ENCODE measurements around the gene PERP. TPM values are rescaled to one million over a fixed set of nuclear protein-coding genes. Genes with fewer than 3 reads are reported as not detected.
A peak's percentile ranks its signal among the peaks of the same experiment; 100 is the strongest.

Gene PERP
- total RNA-seq, 3 donors from 2014 or later (not counting 1 experiment from before 2014, with no cell fraction given), result 0.05 to 1.6 TPM; not detected in 1

DNA sequence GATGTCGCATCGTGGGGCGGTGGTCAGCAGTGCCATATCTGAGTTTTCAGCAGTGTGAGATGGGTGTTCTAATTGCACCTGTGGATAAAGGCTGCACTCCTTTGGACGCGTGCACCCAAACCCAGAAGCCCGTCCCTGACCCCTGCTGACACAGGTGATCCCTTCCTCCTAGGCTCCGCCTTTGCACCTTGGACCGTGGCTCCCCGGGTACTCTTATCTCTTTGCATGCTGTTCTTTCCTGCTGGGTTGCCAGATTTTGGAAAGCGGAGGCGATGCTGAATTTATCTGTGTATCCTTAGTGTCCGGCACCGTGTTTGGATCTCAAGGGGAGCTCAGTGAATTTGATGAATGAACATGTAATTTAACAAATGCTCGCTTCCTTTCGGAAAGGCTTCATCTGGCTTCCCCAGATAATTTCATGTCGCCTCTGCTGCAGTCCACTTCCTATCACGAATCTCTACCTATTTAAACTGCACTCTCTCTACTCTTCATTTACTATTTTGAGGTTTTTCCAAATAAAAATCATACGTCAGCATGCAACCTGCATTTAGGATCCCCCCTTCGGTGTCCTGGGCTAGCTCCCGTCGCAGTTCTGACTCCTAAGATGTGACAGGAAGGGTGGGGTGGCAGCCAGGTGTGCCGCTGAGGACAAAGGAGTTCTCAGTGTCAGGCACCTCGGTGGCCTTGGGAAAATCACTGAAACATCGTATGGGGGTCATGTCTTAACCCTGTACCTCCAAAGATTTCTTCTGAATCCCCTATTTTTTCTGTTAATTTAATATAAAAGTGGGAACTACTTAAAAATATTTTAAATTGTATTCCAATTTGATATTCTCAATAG is 753 bp upstream of the PERP start:
- Mint-ChIP-seq H3K4me1 (peaks cover 8 to 23% of the 10 kb centered on the region in 2 donors), H3K4me3 (peak overlapping the region; percentile 69), H3K27me3 (ENCODE audit: low read depth in 2 of 2) (peaks cover 46 to 52% of the 10 kb centered on the region in 2 donors), H3K27ac (peak overlapping the region in 1 of 2 donors; percentile 91), H3K36me3 (no peaks in the 10 kb centered on the region), H3K9me3 (no peaks in the 10 kb centered on the region)
- DNase-seq, result peak in 1 of 2 donors; percentile 37
- TF ChIP-seq, protein P1, sequence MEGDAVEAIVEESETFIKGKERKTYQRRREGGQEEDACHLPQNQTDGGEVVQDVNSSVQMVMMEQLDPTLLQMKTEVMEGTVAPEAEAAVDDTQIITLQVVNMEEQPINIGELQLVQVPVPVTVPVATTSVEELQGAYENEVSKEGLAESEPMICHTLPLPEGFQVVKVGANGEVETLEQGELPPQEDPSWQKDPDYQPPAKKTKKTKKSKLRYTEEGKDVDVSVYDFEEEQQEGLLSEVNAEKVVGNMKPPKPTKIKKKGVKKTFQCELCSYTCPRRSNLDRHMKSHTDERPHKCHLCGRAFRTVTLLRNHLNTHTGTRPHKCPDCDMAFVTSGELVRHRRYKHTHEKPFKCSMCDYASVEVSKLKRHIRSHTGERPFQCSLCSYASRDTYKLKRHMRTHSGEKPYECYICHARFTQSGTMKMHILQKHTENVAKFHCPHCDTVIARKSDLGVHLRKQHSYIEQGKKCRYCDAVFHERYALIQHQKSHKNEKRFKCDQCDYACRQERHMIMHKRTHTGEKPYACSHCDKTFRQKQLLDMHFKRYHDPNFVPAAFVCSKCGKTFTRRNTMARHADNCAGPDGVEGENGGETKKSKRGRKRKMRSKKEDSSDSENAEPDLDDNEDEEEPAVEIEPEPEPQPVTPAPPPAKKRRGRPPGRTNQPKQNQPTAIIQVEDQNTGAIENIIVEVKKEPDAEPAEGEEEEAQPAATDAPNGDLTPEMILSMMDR (IDR thresholded peaks at IDR 0.05), result no peak
- 9% methylated on average over 24 of the region's 24 CpGs for whole genome bisulfite sequencing (ENCODE audit: insufficient coverage)
- Histone ChIP-seq H3K27ac (ENCODE audit: low read length) (no peak overlapping the region), H3K4me1 (ENCODE audit: control insufficient read depth, insufficient read depth, low read length) (peaks cover 13% of the 10 kb centered on the region), H3K9me3 (ENCODE audit: control insufficient read depth, insufficient read depth, low read length) (no peaks in the 10 kb centered on the region), H3K4me3 (ENCODE audit: low read length) (peak overlapping the region; percentile 6), H3K36me3 (ENCODE audit: control insufficient read depth, insufficient read depth, low read length) (no peaks in the 10 kb centered on the region), H3K27me3 (ENCODE audit: control insufficient read depth, insufficient read depth, low read length) (peaks cover 34% of the 10 kb centered on the region)
- intact Hi-C loops (cut with micrococcal nuclease), result loop anchor here (5.0 to 10.0 kb wide), 2 partner anchors 241 to 443 kb away; partner anchors contain the start of gene TNFAIP3
- ATAC-seq, result peak in 1 of 3 donors; percentile 10

DNA sequence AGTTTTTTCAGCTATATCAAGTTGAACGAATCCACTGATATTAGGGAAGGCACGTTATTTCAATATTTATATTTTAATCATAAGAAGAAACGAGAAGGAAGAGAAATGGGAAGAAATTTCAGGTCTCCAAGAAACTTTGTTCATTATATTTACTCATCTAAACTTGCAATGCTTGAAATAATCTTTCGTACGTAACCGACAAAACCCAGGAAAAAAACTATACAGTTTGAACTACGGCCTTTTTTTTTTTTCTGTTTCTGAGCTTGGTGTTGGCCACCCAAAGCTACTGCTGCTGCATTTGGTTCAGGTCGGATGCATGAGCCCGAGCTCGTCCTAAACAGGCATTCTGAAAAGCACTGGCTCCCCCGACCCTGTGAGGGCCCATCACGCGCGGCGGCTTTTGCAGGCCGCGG is 548 bp downstream of the PERP start:
- 5% methylated on average over 14 of the region's 17 CpGs for WGBS (ENCODE audit: insufficient coverage)
- Histone ChIP-seq H3K9me3 (ENCODE audit: control insufficient read depth, insufficient read depth, low read length) (no peaks in the 10 kb centered on the region), H3K4me3 (ENCODE audit: low read length) (peak overlapping the region; percentile 44), H3K36me3 (ENCODE audit: control insufficient read depth, insufficient read depth, low read length) (no peaks in the 10 kb centered on the region), H3K27me3 (ENCODE audit: control insufficient read depth, insufficient read depth, low read length) (peaks cover 34% of the 10 kb centered on the region), H3K4me1 (ENCODE audit: control insufficient read depth, insufficient read depth, low read length) (peaks cover 13% of the 10 kb centered on the region), H3K27ac (ENCODE audit: low read length) (no peak overlapping the region)
- intact Hi-C loops (cut with micrococcal nuclease), result loop anchor here (5.0 to 10.0 kb wide), 2 partner anchors 239 to 442 kb away; partner anchors contain the start of gene TNFAIP3
- TF ChIP-seq, protein P1 (IDR thresholded peaks at IDR 0.05), result no peak
- Mint-ChIP-seq H3K4me1 (peaks cover 8 to 23% of the 10 kb centered on the region in 2 donors), H3K4me3 (peak overlapping the region; percentile 82), H3K9me3 (no peaks in the 10 kb centered on the region), H3K27ac (peak overlapping the region in 1 of 2 donors; percentile 91), H3K36me3 (no peaks in the 10 kb centered on the region), H3K27me3 (ENCODE audit: low read depth in 2 of 2) (peaks cover 50 to 60% of the 10 kb centered on the region in 2 donors)
- ATAC-seq, result no peak
- no peak for DNase-seq

DNA sequence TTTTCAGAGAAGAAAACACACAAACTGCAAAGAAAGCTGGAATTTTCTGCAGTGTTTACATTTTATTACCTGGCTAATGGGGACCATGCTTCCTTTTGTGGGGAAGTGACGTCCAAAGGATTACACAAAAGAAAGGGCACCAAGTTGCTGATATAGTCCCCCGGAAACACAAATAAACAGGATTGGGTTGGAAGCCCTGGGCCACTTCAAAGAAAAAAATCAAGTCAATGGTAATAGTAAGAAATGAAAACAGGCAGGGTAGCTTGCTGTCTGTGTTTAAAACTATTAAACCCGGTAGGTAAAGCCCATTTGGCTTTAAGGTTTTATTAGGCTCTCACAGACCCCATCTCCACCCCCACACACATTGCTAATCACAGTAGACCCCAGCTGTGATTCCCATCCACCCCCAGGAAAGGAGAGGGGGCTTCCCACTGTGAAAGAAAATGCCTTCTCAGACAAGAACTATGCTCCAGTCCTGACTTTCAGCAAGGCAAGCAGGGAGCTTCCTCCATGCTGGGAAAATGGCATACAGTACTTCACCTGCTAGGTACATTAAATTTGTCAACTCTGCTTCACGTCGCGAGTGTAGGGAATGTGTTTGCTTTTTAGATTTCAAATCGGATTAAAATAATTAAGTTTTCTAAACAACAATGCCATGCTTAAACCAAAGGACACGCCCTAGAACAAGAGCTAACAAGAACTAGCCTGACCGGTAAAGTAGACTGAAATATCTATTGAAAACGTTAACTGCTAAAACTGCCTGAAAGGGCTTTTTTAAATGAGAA is 1.1 kb downstream of the PERP start:
- no peaks in the 10 kb centered on the region for H3K36me3 Mint-ChIP-seq
- H3K27me3 ChIP-seq (ENCODE audit: control insufficient read depth, insufficient read depth, low read length), result peaks cover 34% of the 10 kb centered on the region
- H3K4me3 ChIP-seq (ENCODE audit: low read length), result no peak overlapping the region

More for the DNA sequence above, 1.1 kb downstream of the PERP start:
- 56% methylated on average over 5 of the region's 10 CpGs for WGBS (ENCODE audit: insufficient coverage)
- TF ChIP-seq, protein P1 (IDR thresholded peaks at IDR 0.05), result no peak
- DNase-seq (no peak), ATAC-seq (no peak)
- intact Hi-C loops (cut with micrococcal nuclease), result loop anchor here (5.0 to 10.0 kb wide), 2 partner anchors 239 to 441 kb away; partner anchors contain the start of gene TNFAIP3
- no peaks in the 10 kb centered on the region for H3K36me3 ChIP-seq (ENCODE audit: control insufficient read depth, insufficient read depth, low read length)
- H3K9me3 ChIP-seq (ENCODE audit: control insufficient read depth, insufficient read depth, low read length), result no peaks in the 10 kb centered on the region
- Mint-ChIP-seq H3K4me1 (peaks cover 8 to 23% of the 10 kb centered on the region in 2 donors), H3K27ac (no peak overlapping the region), H3K9me3 (no peaks in the 10 kb centered on the region), H3K27me3 (ENCODE audit: low read depth in 2 of 2) (peaks cover 50 to 64% of the 10 kb centered on the region in 2 donors), H3K4me3 (peak overlapping the region; percentile 82)
- no peak overlapping the region for H3K27ac ChIP-seq (ENCODE audit: low read length)
- H3K4me1 ChIP-seq (ENCODE audit: control insufficient read depth, insufficient read depth, low read length), result peaks cover 13% of the 10 kb centered on the region
